Hematopoietic multipotent progenitor cell treated with erythropoietin and hydrocortisone succinate and interleukin-3 and kit ligand, for 8 days (in vitro differentiated cells): ENCODE results near the gene TPM3.
"Not testable (repeated sequence)": the region's sequence is repeated elsewhere in the genome, so short reads cannot be mapped to it uniquely, and the experiment has no call there.

Source experiments
- DNase-seq: peaks from one replicate; pipeline ENCODE4 v3.0.0-alpha.2; 2015

The TPM3 gene

DNA sequence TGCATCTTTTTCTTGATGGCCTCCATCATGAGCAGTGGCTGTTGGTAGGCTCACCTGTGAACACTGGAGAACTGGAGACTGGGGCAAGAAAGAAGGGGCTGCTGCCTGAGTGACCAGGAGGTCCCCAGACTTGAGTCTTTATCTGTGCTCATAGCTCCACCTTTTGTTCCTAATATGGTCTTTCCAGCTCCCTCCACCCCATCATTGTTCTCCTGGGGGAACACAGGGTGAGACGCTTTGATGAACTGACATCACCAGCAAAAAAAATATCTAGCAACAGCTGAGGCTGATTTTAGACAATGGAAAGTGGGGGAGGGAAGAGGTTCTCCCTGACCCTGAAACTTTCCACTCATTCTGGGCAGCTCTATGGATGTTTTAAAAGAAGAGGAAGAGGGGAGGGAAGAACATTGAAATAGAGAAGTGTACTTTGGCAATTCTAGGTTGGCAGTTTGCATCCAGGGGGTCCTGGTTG, at the start of gene TPM3:
TPM3 (minus strand) TSS at position 111 of the 472 bp plus-strand sequence; CDS start at position 29, 82 bp downstream.
- no peak for DNase-seq

GRCh38 chr1:154240294-154240833, 48.5 kb upstream of the TPM3 start:
- no peak for DNase-seq

DNA sequence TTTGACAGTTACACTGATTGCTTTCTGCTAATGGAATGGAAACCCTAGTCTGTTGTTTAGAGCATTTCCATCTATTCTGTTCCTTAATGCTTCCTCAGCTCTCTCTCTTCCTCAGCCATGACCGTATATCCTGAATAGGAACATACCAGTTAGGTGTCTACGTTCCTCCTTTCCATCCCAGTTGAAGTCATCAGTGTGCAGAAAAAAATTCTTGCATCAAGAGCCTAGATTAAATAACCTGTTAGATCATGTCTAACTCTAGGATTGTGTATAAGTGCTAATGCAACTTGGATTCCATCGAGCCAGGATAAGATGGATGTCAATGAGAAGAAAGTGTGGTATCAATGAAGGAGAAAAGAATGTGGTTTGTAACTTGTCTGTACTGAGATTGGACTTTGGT, 47.6 kb upstream of the TPM3 start:
- no peak for DNase-seq

DNA sequence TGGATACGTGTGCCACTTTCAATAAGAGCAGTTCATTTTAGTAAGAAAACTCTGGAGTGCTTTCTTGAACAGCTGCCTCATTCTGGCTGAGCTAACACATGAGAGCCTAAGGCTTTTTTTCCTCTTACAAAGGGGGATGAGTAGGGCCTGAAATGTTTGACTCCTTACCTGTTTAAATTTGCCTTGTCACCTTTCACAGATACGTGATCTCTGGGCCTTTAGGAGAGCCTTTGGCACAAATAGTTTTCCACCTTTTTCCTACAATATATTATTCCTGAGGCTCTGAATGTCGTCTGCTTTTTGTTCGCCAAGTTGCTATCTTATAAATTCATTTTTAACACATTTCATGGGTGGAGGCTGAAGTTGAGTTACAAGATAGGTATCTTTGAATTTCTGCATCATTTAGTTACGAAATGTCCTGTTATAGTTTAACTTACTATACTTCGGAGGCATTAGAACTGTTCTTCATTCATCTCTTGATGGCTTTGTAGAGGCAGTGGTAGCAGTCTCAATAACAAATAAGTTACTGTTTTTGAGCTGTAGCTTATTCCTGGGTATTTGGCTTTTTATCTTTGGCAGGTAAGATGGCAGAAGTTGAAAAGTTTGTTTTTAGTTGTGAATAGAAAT, 46.1 kb upstream of the TPM3 start:
- no peak for DNase-seq

DNA sequence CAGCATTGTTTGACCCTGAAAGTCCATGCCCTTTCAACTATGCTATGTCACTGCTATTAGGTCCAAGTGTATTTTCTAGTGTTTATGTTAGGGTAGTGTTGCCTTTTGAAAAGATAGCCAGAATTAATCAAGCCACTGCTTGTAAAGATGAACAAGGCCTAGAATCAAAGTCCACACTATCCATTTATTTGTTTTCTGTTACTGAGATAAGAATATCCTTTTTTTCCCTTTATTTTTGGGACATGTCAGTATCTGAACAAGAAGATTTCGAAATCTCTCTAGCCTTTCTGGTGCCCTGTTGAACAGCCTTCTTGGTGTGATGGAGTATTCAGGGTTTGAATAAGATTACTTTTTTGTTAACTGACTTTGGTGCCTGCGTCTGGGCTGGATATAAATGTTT, 45.5 kb upstream of the TPM3 start:
- DNase-seq = no peak

DNA sequence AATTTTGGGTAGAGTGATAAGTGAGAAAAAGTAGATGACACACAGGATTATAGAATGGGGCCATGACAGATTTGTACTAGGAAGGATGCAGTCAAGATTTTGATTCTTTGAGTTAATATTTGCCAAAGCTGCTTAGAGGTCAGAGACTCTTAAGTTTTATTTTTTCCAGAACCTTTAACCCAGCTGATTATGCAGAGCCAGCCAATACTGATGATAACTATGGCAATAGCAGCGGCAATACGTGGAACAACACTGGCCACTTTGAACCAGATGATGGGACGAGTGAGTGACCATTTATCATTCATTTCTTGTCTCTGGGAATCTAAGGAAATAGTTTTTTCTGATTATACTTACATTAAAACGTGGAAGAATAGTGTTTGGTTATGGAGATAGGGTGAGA, 45.0 kb upstream of the TPM3 start:
- DNase-seq = no peak

DNA sequence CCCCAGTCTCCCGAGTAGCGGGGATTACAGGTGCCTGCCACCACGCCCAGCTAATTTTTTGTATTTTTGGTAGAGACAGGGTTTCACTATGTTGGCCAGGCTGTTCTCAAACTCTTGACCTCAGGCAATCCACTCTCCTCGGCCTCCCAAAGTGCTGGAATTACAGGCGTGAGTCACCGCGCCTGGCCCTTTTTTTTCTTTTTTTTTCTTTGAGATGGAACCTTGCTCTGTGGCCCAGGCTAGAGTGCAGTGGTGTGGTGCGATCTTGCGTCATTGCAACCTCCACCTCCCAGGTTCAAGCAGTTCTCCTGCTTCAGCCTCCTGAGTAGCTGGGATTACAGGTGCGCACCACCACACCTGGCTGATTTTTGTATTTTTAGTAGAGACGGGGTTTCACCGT, 41.2 kb upstream of the TPM3 start:
- not testable (repeated sequence) for DNase-seq

DNA sequence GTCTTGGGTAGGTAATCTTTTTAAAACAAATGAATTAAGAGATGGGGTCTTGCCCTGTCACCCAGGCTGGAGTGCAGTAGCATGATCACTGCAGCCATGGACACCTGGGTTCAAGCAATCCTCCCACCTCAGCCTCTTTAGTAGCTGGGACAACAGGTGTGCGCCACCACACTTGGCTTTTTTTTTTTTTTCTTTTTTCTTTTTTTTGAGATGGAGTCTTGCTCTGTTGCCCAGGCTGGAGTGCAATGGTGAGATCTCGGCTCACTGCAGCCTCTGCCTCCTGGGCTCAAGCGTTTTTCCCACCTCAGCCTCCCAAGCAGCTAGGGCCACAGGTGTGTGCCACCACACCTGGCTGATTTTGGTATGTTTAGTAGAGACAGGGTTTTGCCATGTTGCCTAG, 39.2 kb upstream of the TPM3 start:
- DNase-seq = not testable (repeated sequence)

DNA sequence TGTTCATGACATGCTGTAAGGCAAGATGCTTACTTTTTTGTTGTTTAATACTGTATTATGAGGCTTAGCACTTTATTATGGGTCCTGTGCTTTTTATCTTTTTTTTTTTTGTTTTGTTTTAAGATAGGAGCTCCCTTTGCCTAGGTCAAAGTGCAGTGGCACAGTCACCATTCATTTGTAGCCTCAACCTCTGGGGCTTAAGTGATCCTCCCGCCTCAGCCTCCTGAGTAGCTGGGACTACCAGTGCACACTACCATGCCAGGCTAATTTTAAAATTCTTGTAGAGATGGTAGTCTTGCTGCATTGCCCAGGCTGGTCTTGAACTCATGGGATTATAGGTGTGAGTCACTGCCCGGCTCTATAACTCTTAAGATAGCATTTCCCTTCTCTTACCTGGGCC, 33.5 kb upstream of the TPM3 start:
- no peak for DNase-seq

GRCh38 chr1:154223621-154224020, 31.7 kb upstream of the TPM3 start:
- DNase-seq = no peak

DNA sequence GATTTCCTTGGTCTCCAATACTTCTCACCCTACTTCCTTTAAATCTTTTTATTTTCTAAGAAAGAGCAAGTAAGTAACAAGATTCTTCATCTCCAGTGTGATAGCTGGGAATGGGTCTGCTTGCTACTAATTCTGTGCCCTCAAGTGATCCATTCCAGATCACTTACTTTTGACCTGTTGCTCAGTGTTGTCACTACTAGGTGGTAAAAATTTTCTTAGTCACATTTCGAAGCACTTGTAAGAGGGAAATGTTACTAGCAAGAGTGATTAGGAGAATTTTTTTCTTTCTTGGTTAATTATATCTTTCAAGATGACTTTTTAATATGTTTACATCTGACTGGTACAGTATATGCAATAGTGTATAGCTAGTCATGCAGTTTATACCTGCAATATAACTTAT, 31.0 kb upstream of the TPM3 start:
- DNase-seq = no peak

DNA sequence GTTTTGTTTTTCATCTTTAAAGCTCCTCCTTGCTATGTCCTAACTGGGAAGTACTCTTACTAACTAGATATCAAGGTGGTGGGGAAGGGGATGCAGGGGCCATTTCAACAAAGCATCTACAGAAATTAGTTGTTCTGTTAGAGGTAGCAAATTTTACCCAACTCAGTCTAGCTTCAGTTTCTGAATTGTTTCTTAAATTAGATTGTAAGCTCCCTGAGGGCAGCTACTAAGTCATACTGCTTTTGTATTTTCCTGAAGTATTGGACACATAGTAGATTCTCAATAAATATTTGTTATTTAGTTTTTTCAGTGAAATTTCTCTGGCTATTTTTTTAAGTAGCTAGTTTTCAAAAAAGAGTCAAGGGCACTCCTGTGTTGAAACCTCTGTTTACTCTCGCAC, 30.6 kb upstream of the TPM3 start:
- no peak for DNase-seq

DNA sequence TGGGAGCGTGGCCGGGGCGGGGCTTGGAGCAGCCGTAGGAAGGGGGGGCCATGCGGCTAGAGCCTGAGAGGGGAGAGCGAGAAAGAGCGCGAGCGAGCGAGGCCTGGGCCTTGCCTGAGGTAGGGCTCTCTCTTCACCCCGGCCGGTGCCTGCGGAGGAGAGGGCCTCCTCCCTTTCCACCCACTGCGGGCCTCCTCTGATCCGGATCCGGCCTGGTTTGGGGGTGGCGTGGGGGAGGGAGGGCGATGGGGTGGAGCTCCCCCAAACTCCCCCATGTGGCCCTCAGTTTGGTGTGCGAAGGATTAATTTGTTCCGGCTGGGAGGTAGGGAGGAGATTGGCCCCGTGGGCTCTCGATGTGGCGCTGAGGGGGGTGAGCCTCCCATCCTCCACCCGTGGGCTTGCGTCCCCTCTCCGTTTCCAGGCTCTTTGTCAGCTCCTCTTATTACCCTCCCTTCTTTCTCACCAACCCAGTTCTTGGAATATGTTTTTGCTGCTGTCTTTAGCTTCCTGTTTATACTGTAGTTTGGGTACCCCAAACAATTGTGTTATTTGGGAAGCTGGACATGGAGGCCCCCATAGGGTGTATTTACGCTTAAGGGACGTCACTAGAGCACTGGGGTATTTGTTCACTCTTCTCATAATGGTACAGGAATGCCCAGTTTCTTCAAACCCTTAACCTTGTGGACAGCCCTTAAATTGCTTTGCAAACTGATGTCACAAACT, 29.5 kb upstream of the TPM3 start:
- peak; percentile 74 for DNase-seq

- no peak for DNase-seq
These were observed 29.0 kb upstream of the TPM3 start for GRCh38 chr1:154220970-154221277.

DNA sequence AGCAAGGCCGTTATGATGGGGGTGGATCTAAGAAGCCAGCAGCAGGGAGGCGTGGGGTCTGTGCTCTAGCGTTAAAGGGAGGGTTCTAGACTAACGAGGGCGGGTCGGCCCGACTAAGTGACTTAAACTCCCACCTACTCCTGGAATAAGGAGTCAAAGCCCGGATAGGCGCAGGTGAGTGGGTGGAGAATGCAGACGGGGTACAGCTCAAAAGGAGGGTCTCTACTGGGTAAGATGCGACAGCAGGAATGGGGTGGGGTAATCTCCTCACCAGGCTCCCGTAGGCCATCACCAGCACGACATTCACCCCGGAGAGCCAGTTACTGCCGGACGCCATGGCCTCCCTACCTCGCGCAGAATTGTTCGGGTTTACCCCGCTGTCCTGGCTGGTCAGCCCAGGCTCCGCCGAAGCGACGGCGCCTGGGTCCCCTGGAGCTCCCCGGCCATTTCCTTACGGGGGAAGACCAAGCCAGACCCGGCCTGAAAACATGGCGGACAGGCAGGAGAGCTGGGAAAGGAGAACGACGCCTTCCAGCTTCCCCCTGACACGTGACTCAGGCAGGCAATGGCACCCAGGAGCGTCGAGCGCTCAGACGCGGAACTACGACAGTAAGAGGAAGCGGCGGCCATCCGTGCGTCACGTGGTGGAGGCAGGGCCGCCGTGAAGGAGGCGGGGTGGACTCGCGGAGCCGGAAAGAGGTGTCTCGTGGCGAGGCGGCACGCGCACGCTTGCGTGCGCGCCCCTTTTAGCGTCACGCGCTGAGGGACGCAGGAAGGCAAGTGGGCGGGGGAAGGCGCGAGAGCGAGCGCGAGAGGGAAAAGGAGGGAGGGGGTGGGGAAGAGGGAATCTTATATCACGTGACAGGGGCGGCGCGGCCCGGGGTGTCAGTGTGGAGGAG, 28.4 kb upstream of the TPM3 start, which contains the start of gene UBAP2L:
UBAP2L (plus strand) TSS at position 885 of the 899 bp plus-strand sequence. CDS start 4,169 bp downstream, outside the sequence.
- DNase-seq = peak; percentile 99

- DNase-seq = peak; percentile 52
These were observed 27.6 kb upstream of the TPM3 start for GRCh38 chr1:154219541-154219940.

- no peak for DNase-seq
These were observed 26.6 kb upstream of the TPM3 start for GRCh38 chr1:154218545-154218944.

DNA sequence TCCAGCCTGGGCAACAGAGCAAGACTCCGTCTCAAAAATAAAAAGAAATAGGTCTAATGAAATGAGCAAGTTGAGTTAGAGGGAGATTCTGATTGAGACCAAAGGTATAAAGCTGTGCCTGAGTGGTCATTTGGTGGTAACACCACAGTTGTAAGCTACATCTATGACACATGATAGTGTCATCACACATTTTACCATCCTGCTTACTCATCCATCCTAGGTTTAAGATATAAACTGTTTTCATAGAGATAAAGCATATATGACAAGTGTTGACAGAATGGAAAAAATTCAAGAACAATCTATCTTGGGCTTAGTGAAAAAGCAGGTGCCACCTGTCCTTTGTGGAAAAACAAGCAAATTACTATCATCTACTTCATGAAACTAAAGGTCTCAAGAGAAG, 21.4 kb upstream of the TPM3 start:
- DNase-seq = no peak

DNA sequence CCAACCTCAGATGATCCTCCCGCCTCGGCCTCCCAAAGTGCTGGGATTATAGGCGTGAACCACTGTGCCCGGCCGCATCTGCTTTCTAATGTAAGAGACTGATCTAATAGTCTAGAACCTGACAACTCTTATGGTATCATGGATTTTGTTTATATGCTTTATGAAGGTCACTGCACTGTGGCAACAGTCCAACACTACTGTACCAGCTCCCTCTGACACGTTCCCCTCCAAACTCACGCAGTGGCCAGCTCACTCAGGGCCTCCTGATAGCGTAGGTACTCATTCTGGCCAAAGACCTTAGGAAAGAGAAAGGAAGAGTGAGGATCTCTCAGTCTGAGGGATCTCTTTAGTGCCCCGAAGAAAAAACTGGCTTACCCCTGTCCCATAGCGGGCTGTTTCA, 20.2 kb upstream of the TPM3 start:
- DNase-seq = no peak

- no peak for DNase-seq
These were observed 16.9 kb upstream of the TPM3 start for GRCh38 chr1:154208677-154209388.

DNA sequence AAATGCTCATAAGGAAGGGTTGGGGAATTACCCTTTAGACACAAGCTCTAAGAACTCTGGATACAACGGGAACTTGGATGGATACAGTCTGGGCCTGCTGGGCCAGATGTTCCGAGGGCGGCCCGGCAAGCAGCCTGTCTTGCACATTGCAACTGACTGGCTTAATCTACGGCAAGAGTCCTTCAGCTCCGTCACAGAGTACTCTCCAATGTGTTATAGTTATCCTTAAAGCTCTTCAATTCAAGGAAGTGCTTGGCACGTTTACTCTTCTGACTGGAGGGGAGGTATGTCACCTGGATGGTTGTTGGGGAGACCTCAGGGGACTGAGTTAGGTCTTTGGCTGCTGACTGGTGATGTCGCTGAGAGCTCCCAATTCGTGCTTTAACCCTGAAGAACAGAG, 15.4 kb upstream of the TPM3 start:
- DNase-seq = no peak

DNA sequence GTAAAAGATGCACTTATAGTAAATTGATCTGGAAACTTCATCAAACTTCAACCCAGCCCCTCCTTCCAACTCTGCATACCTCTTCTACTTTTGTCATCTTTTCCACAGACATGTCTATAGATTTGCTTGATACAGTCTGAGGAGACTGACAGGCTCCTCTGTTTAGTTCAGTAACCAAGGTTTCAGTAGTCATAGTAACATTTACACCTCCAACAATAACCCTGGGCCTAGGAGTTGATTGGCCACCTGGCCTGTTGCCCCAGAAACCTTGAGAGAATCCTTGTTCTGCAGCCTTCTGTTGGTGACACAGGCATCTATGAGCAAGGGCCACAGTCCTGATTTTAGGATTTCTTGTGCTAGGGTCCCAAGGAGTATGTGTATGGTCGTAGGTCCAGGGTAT, 14.3 kb upstream of the TPM3 start, which contains the start of gene CFAP141:
CFAP141 (minus strand) TSS at position 138 of the 400 bp plus-strand sequence; CDS start at position 112, 26 bp downstream.
- DNase-seq = no peak

DNA sequence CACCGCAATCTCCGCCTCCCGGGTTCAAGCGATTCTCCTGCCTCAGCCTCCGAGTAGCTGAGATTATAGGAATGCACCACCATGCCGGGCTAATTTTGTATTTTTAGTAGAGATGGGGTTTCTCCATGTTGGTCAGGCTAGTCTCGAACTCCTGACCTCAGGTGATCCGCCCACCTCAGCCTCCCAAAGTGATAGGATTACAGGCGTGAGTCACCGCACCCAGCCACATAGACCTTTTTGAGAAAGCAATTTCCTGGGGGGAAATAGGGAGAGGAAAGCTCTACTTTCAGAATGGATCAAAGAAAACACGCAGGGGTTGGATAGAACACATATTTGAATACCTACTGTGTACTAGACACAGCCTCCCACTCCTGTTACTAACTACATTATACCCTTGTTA, 13.9 kb upstream of the TPM3 start:
- not testable (repeated sequence) for DNase-seq
